ENCODE results near the gene ASB9.
"Not testable (repeated sequence)": the region's sequence is repeated elsewhere in the genome, so short reads cannot be mapped to it uniquely, and the experiment has no call there.

ASB9 gene

DNA sequence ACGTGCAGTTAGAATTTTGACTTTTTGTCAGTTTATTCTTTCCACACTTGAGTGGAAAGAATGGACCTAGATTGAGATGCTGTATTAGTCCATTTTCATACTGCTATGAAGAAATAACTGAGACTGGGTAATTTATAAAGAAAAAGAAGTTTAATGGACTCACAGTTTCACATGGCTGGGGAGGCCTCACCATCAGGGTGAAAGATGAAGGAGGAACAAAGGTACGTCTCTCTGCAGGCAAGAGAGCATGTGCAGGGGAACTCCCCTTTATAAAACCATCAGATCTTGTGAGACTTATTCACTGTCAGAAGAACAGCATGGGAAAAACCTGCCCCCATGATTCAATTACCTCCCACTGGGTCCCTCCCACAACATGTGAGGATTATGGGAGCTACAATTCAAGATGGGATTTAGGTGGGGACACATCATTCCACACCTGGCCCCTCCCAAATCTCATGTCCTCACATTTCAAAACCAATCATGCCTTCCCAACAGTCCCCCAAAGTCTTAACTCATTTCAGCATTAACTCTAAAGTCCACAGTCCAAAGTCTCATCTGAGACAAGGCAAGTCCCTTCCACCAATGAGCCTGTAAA, 71.2 kb downstream of the ASB9 start:
- not testable (repeated sequence) for H3K27ac Mint-ChIP-seq, H3K27me3 Mint-ChIP-seq, H3K9me3 Mint-ChIP-seq

DNA sequence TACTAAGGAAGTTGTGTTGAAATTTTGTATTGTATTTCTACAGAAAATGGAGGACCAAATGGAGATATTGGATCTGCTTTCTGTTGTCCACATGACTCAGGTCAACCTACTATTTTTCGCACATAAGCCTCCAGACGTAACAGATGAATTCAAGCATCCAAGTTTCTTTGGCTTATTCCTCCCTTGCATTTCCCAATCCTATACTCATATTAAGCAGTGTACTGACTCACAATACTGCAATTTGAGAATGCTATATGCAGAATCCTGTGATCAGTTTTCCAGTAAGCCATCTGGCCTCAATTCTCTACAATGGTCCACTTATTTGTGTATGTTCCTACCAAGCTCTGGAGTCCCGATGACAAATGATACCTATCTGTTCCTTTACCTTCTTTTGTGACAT, 75.7 kb downstream of the ASB9 start:
- Mint-ChIP-seq H3K27ac (no peak overlapping the region), H3K36me3 (ENCODE audit: insufficient read depth) (no peaks in the 10 kb centered on the region), H3K27me3 (no peaks in the 10 kb centered on the region), H3K4me3 (no peak overlapping the region), H3K9me3 (no peaks in the 10 kb centered on the region), H3K4me1 (ENCODE audit: low read depth in 2 of 2) (peaks cover 0 to 2% of the 10 kb centered on the region in 2 donors)
- DNase-seq = no peak
- no peak for ATAC-seq (replicated peaks)

More for the DNA sequence above, 71.2 kb downstream of the ASB9 start:
- H3K4me3 Mint-ChIP-seq; ATAC-seq (replicated peaks); H3K36me3 Mint-ChIP-seq (ENCODE audit: insufficient read depth); DNase-seq: not testable (repeated sequence)
- H3K4me1 Mint-ChIP-seq (ENCODE audit: low read depth in 2 of 2) = peaks cover 10 to 18% of the 10 kb centered on the region in 2 donors
